Stimulated activated CD8-positive, alpha-beta memory T cell treated with anti-CD3 and anti-CD28 coated beads, Interleukin-7, amount 100 ng/mL, for 24 hours (primary cell): Measurements from ENCODE around the gene NOL12.
A peak's percentile ranks its signal among the peaks of the same experiment; 100 is the strongest.

Experiments used
- DNase-seq: peaks from one replicate; pipeline ENCODE4 v3.0.0-alpha.2; 2020; ENCODE audit warnings: low read depth

The NOL12 gene

DNA sequence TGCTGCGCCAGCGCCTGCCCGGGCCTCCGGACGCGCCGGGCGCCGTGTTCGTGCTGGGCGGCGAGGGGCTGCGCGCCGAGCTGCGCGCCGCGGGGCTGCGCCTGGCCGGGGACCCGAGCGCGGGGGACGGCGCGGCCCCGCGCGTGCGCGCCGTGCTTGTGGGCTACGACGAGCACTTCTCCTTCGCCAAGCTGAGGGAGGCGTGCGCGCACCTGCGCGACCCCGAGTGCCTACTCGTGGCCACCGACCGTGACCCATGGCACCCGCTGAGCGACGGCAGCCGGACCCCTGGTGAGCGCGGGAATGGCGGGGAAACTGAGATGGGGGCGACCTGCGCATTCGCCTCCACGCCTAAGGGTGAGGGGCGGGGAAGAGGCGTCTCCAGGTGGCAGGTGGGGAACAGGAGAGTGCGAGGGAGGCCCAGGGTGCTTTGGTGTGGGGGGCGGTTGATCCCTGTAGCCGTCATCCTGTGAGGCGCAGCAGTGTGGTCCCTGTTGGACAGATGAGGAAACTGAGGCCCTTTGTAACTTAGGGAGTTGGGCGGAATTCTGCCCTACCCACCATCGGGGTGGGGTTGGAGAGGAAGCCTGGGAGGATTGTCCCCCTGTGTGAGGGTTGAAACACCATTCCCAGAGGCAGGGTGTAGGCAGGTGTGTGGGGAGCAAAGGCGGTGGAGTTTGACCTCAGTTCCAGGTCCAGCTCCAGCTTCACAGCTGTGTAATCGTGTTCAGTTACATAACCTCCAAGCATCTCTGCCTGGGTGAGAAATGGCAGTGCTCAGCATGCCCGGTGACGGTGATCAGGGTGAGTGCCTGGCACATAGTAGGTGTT lies 26.9 kb upstream of the NOL12 start:
- no peak for DNase-seq

GRCh38 chr22:37659897-37660708 lies 26.0 kb upstream of the NOL12 start:
- no peak for DNase-seq

- no peak for DNase-seq
These were observed 25.5 kb upstream of the NOL12 start for GRCh38 chr22:37660709-37661045.

DNA sequence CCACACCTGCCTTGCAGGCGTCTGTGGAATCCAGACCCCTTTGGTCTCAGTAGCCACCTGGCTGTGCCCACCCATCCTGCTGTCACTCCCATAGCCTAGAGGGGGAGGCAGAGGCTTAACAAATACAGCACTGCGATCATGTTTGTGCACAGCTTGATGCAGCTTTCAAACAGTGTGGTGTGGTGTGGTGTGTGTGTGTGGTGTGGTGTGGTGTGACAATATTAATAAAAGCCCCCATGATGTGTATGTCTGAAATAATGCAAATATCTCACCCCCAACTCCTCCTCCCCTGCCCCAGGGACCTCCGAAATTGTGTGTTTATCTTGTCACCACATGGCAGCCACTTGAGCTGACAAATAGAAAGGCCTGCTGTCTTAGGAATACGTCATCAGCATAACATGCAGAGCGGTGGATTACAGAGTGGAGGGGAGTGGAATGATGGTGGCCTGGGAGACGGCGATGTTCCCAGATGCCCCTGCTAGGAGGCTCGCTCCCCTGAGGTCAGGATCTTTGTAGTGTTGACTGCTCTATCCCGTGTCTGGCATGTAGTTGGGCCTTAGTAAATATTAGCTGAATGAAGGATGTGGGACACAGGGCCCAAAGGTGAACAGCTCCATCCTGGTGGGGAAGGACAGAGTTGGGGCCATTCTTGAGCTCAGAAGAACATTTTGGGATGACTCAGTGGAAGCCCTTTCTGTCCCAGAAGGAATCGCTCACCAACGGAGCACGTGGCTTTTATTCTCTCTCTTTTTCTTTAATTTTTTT lies 24.8 kb upstream of the NOL12 start:
- no peak for DNase-seq

DNA sequence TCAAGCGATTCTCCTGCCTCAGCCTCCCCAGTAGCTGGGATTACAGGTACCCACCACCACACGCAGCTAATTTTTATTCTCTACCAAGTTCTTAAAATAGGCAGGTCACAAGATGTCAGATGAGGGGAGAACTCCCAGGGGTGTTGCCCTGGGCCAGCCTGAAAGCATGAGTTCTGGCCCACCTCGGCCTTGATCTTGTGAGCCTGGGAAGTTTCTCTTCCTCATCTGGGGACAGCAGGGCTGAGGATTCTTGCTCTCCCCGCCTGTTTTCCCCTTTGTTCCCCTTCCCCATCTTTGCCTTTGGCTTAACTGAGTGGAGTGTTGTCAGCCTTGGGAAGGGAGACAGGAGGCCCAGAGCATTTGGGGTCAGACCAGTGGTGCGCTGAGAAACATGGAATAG lies 24.1 kb upstream of the NOL12 start:
- no peak for DNase-seq

DNA sequence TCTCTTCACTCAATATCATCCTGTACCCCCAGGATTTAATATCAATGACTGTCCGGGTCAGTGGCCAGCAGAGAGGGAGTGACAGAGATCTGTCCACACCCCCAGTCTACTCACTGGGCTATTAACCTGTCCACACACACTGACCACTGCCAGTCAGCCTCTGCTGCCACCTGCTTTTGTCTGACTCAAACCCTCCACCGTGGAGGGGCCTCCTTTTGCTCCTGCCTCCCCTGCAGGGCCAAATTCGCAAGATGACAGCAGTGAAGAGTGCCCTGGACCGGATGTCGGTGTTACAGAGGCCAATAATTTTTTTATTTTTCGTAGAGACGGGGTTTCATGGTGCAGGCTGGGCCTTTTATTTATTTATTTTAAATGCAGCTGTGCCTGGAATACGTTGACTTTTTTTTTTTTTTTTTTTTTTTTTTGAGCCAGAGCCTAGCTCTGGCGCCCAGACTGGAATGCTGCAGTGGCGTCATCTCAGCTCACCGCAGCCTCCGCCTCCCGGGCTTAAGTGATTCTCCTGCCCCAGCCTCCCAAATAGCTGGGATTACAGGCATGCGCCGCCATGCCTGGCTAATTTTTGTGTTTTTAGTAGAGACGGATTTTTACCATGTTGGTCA lies 22.5 kb upstream of the NOL12 start:
- DNase-seq: no peak

- DNase-seq: no peak
These were observed 21.7 kb upstream of the NOL12 start for GRCh38 chr22:37664249-37665101.

DNA sequence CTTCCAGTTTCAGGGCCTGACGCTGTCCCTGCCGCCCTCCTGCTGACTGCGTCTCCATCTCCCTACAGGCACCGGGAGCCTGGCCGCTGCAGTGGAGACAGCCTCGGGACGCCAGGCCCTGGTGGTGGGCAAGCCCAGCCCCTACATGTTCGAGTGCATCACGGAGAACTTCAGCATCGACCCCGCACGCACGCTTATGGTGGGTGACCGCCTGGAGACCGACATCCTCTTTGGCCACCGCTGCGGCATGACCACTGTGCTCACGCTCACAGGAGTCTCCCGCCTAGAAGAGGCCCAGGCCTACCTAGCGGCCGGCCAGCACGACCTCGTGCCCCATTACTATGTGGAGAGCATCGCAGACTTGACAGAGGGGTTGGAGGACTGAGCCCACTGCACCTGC lies 20.7 kb upstream of the NOL12 start:
- no peak for DNase-seq

DNA sequence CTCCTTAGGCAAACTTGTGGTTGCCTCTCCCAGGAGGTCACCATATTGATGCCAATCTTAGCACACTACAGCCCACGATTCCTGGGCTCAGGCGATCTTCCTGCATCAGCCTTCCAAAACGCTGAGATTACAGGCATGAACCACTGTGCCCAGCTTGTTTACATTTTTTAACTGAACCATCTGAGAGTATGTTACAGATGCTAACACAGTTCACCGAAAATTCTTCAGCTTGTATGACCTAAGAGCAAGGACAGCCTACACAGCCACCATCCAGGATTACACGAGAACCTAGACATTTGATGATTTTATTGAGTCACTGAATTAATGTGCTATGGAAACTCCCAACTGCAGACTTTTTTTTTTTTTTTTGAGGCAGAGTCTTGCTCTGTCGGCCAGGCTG lies 16.6 kb upstream of the NOL12 start:
- no peak for DNase-seq

DNA sequence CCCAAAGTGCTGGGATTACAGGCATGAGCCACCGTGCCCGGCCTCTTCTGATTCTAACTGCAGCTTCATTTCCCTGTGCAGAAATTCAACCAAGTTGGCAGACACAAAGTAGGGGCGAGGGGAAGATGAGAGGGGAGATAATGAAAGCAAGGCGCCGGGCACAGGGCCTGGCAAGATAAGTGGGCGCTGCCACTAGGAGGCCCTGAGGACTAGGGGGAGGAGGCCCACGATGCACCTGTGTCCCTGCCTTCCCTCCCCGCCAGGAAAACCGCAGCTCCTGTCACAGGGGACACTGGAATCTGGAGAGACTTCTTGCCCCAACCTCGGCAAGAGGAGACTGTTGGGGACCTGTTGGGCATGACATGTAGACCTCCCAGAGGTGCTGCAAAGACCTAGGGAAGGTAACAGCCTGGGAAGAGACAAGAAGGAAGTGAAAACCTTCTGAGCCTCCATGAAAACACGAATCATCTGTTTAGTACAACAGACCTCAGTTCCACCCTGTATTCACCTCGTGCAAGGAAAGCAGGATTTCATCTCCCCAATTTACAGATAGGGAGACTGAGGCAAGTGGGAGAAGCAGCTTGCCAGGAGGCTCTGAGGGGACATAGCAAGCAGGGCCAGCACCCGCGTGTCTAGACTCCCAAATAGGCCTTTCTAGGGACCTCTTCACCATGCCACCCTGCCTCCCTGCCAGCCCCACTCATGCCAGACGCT lies 13.8 kb upstream of the NOL12 start:
- DNase-seq: no peak

- DNase-seq: no peak
These were observed 13.2 kb upstream of the NOL12 start for GRCh38 chr22:37672920-37673455.

GRCh38 chr22:37674248-37674647 lies 11.9 kb upstream of the NOL12 start:
- no peak for DNase-seq

DNA sequence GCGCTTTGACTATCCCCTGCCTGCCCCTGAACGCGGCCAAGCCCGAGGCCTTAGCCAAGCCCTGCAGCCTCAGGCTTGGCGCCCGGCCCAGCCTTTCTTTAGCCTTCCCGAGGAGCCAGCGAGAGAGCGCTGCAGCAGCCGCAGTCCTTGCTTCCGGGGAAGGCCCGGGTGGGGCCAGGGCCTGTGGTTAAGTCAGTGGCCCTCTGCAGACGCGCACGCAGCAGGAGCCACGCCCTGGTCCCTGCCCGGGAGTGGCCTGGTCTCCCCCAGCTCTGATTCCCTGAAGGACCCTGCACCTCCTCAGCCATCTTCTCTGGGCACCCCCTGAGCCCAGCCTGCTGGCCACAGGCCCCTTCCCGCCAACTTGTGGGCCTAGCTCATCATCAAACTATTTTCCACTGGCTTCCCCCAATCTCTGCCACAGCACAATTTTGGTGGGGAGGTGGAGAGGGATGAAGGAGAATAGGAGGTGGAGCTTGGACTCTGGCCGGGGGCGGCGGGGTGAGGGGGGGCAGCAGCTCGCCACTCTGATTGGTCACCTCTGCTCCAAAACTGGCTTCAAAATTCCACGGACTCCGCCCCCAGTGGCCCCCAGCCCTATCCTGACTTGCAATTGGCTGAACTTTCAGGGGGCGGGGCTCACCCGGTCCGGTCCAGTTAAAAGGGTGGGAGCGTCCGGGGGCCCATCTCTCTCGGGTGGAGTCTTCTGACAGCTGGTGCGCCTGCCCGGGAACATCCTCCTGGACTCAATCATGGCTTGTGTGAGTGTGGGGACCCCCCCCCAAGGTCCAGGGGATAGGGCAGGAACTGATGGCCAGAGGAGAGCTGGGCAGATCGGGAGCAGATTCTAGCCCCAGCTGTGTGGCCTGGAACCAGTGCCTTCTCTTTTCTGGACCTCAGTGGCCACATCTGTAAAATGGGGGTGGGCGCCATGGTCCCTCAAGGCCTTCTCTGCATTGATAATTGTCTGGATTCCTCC lies 10.9 kb upstream of the NOL12 start, which contains the start of gene LGALS1:
Gene LGALS1 (plus strand): TSS at position 686 of the 979 bp plus-strand sequence. CDS start 67 bp downstream, at position 753.
- DNase-seq: no peak

DNA sequence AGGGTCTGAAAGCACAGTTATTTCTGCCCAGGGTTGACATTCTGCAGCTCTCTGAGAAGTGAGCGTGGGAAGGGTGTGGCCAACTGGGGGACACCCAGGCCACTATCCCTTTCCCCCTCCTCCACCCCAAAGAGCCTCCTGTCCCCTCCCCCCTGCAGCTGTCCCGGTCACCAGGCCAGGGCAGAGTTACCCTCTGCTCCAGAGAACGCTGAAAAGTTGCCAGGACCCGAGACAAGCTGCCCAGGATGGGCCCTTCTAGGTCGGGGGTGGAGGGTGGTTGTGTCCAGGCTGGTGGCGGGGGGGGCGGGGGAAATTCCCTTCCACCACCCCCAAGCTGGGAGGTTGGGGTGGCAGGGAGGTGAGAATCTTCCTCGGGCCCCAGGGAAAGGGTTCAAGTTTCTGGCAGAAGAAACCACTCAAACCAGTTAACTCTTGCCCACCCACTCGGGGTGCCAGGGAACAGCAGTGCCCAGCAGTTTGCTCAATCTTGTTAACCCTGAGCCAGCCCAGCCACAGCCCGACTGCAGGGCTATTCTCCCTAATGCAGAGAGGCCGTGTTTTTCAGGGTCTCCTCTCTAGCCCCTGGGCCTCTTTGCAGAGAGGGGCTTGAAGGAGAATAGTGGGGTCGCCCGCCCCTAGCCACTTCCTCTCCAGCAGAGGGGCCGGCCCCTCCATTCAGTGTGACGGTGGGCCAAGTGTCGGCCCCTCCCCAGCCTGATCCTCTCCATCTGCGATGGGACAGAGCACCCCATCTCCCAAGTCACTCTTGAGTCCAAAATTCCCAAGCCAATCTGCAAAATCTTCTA lies 10.0 kb upstream of the NOL12 start:
- no peak for DNase-seq

GRCh38 chr22:37676736-37677492 lies 9.2 kb upstream of the NOL12 start:
- DNase-seq: peak; percentile 82

- no peak for DNase-seq
These were observed 8.6 kb upstream of the NOL12 start for GRCh38 chr22:37677493-37677974.

DNA sequence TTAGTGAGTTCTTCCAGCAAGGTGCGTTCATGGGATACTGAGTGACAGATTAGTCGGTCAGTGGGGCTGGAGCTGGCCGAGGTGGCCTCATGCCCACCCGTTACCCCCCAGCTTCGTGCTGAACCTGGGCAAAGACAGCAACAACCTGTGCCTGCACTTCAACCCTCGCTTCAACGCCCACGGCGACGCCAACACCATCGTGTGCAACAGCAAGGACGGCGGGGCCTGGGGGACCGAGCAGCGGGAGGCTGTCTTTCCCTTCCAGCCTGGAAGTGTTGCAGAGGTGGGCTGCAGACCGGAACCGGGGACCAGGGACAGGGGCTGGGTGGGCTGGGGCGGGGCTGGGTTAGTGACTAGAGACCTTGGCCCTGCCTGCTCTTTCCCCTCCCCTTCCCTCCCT lies 7.8 kb upstream of the NOL12 start:
- no peak for DNase-seq
